ENCODE measurements around the gene CHRDL1.

DNA sequence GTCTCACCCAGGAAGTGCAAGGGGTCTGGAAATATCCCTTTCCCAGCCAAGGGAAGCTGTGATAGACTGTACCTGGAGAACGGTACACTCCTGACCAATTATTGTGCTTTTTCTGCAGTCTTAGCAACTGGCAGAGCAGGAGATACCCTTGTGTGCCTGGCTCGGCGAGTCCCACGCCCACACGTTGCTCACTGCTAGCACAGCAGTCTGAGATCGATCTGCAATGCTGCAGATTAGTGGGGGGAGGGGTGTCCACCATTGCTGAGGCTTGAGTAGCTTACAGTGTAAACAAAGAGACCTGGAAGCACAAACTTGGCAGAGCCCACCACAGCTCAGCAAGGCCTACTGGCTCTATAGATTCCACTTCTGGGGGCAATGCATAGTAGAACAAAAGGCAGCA, 138.5 kb downstream of the CHRDL1 start:
- no peak for TF ChIP-seq EZH2 (conservative IDR thresholded peaks at IDR 0.05; ENCODE audit: low read depth, low read length)
- TF ChIP-seq NFIC (IDR thresholded peaks at IDR 0.05; ENCODE audit: low read length) = no peak
- TF ChIP-seq RAD21 (CRISPR knock-in tag; IDR thresholded peaks at IDR 0.05) = no peak
- no peak for TF ChIP-seq STAT6 (CRISPR knock-in tag; IDR thresholded peaks at IDR 0.05; ENCODE audit: borderline replicate concordance)
- TF ChIP-seq, protein P1, sequence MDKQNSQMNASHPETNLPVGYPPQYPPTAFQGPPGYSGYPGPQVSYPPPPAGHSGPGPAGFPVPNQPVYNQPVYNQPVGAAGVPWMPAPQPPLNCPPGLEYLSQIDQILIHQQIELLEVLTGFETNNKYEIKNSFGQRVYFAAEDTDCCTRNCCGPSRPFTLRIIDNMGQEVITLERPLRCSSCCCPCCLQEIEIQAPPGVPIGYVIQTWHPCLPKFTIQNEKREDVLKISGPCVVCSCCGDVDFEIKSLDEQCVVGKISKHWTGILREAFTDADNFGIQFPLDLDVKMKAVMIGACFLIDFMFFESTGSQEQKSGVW (CRISPR knock-in tag; IDR thresholded peaks at IDR 0.05; ENCODE audit: borderline replicate concordance) = no peak
- TF ChIP-seq SMARCC2 (IDR thresholded peaks at IDR 0.05) = no peak
- TF ChIP-seq MTF1 (CRISPR knock-in tag; IDR thresholded peaks at IDR 0.05) = no peak
- no peak for TF ChIP-seq TCF7 (IDR thresholded peaks at IDR 0.05; ENCODE audit: low read depth)
- no peak for TF ChIP-seq CBX5 (CRISPR knock-in tag; IDR thresholded peaks at IDR 0.05; ENCODE audit: borderline replicate concordance)
- TF ChIP-seq SNRNP70 (IDR thresholded peaks at IDR 0.05; ENCODE audit: low read depth, low read length) = no peak
